Measurements from ENCODE around the gene CHSY1. TPM values are rescaled to one million over a fixed set of nuclear protein-coding genes. Genes with fewer than 3 reads are reported as not detected.

Gene CHSY1
- total and polyA plus RNA-seq, 2 of the 4 experiments (the other 2 are of a cell fraction) = 40.9 to 53.2 TPM

GRCh38 chr15:101170568-101171350 lies 81.1 kb downstream of the CHSY1 start:
- peaks cover 4% of the 10 kb centered on the region for H3K9me3 ChIP-seq (ENCODE audit: control insufficient read depth, insufficient read depth, low read length)
- H2BK15ac ChIP-seq (ENCODE audit: low read depth, low read length) = peak overlapping the region; percentile 99
- H3K4ac ChIP-seq (ENCODE audit: low read depth, low read length) = peak overlapping the region; percentile 96
- peak overlapping the region; percentile 45 for H3K27ac ChIP-seq (ENCODE audit: insufficient read depth, low read length)
- DNase-seq (peak; percentile 87), ATAC-seq (ENCODE audit: low read depth) (peak; percentile 46)
- peak overlapping the region; percentile 97 for H2AK5ac ChIP-seq (ENCODE audit: low read depth, low read length)
- peak overlapping the region; percentile 59; the same call in 1 of the 2 replicates for H3K18ac ChIP-seq (ENCODE audit: low read depth, low read length)
- peaks cover 25 to 67% of the 10 kb centered on the region in 2 experiments for H3K79me1 ChIP-seq (ENCODE audit: low read depth in 1 of 2, low read length in 2 of 2)
- no TSS peak for BruUV-seq (replicated peaks)
- peaks cover 44% of the 10 kb centered on the region for H3K9me1 ChIP-seq (ENCODE audit: insufficient read depth, low read length)
- peak overlapping the region; percentile 57 for H2AK9ac ChIP-seq (replicated peaks; ENCODE audit: low read depth, low read length, poor library complexity)
- dilution Hi-C loops (cut with HindIII; ENCODE audit: low sequenced_read_pairs, unreplicated experiment) = no loop called here
- intact Hi-C loops (cut with micrococcal nuclease) = no loop called here
- peak overlapping the region; percentile 95 for H3K14ac ChIP-seq (replicated peaks; ENCODE audit: low read depth, low read length)
- peak overlapping the region; percentile 81 for H4K5ac ChIP-seq (ENCODE audit: low read depth, low read length)
- H2BK20ac ChIP-seq (ENCODE audit: low read depth, low read length) = peak overlapping the region; percentile 90
- POLR2A ChIA-PET (ENCODE audit: unreplicated experiment) = no interaction called here
- peak overlapping the region; percentile 69 for H2AFZ ChIP-seq (replicated peaks; ENCODE audit: low read length, poor library complexity)
- in situ Hi-C loops (cut with MboI; ENCODE audit: low sequenced_read_pairs) = no loop called here
- H3K4me3 ChIP-seq (ENCODE audit: insufficient read depth, low read depth, low read length) = no peak overlapping the region
- peak overlapping the region; percentile 43 to 84 for H4K8ac ChIP-seq (ENCODE audit: low read depth in 2 of 2, low read length in 2 of 2)
- H4K91ac ChIP-seq (ENCODE audit: insufficient read depth, low read depth, low read length) = peak overlapping the region; percentile 94
- H3K4me2 ChIP-seq (ENCODE audit: low read depth, low read length) = peak overlapping the region; percentile 32; the same call in 1 of the 2 replicates
- H4K20me1 ChIP-seq (ENCODE audit: insufficient read depth, low read length) = peaks cover 6% of the 10 kb centered on the region; the same call in 1 of the 2 replicates
- CTCF ChIA-PET = interaction anchor here (1.5 kb wide), 1 partner anchor 17 kb away, joined by 5 read pairs; no protein-coding TSS in a partner anchor
- no peaks in the 10 kb centered on the region for H3K27me3 ChIP-seq (ENCODE audit: control insufficient read depth, insufficient read depth, low read length)
- peak overlapping the region; percentile 87 for H2BK120ac ChIP-seq (ENCODE audit: low read depth, low read length)
- H3K9ac ChIP-seq (ENCODE audit: low read depth, low read length) = no peak overlapping the region
- WGBS, 2 experiments (ENCODE audit: extremely low coverage in 2 of 2, insufficient read length in 1 of 2) = 42% methylated on average over 13 of the region's 20 CpGs; no CpG with 5 or more reads in 1 of the 2 experiments
- H3K36me3 ChIP-seq (ENCODE audit: control insufficient read depth, insufficient read depth, low read length) = peaks cover 22% of the 10 kb centered on the region
- peak overlapping the region; percentile 32; the same call in 1 of the 2 replicates for H3K56ac ChIP-seq (ENCODE audit: extremely low read depth, insufficient read depth, low read length)
- H3K4me1 ChIP-seq (ENCODE audit: control insufficient read depth, insufficient read depth, low read length) = peaks cover 44% of the 10 kb centered on the region
- H3K23ac ChIP-seq (ENCODE audit: low read depth, low read length) = peak overlapping the region; percentile 99
- peak overlapping the region; percentile 77 for H2BK5ac ChIP-seq (ENCODE audit: low read depth, low read length, poor library complexity, severe bottlenecking)
- TF ChIP-seq CTCF (conservative IDR thresholded peaks at IDR 0.05; ENCODE audit: low read depth, low read length) (no peak), MAFK (IDR thresholded peaks at IDR 0.05; ENCODE audit: low read depth, low read length) (peak; percentile 85), RFX5 (IDR thresholded peaks at IDR 0.05; ENCODE audit: low read depth, low read length) (no peak), NFE2L2 (IDR thresholded peaks at IDR 0.05; ENCODE audit: low read depth, low read length) (0 out of 2 replicates have a peak, but pooled peaks have one; percentile 9), RCOR1 (IDR thresholded peaks at IDR 0.05; ENCODE audit: insufficient replicate concordance, low read length) (peak; percentile 2), MAZ (IDR thresholded peaks at IDR 0.05; ENCODE audit: borderline replicate concordance, low read depth, low read length) (0 out of 2 replicates have a peak, but pooled peaks have one; percentile 10), CHD1 (IDR thresholded peaks at IDR 0.05; ENCODE audit: low read depth, low read length) (0 out of 2 replicates have a peak, but pooled peaks have one; percentile 19), CEBPB (IDR thresholded peaks at IDR 0.05; ENCODE audit: low read depth, low read length) (peak; percentile 76; the same call in 1 of the 2 replicates), BHLHE40 (IDR thresholded peaks at IDR 0.05; ENCODE audit: low read depth, low read length) (peak; percentile 4; the same call in 1 of the 2 replicates), MXI1 (IDR thresholded peaks at IDR 0.05; ENCODE audit: borderline replicate concordance, low read depth, low read length) (no peak), FOS (IDR thresholded peaks at IDR 0.05; ENCODE audit: low read depth, low read length) (peak; percentile 79), POLR2A (IDR thresholded peaks at IDR 0.05; ENCODE audit: low read depth, low read length) (0 out of 2 replicates have a peak, but pooled peaks have one; percentile 8), SMC3 (IDR thresholded peaks at IDR 0.05; ENCODE audit: low read depth, low read length) (no peak)
- TF ChIP-seq, protein P1, sequence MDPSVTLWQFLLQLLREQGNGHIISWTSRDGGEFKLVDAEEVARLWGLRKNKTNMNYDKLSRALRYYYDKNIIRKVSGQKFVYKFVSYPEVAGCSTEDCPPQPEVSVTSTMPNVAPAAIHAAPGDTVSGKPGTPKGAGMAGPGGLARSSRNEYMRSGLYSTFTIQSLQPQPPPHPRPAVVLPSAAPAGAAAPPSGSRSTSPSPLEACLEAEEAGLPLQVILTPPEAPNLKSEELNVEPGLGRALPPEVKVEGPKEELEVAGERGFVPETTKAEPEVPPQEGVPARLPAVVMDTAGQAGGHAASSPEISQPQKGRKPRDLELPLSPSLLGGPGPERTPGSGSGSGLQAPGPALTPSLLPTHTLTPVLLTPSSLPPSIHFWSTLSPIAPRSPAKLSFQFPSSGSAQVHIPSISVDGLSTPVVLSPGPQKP (IDR thresholded peaks at IDR 0.05; ENCODE audit: borderline replicate concordance, low read depth, low read length) = no peak
